COLO829 (cell line): ENCODE measurements around the gene GPRIN2.
"Not testable (repeated sequence)": the region's sequence is repeated elsewhere in the genome, so short reads cannot be mapped to it uniquely, and the experiment has no call there.

Source experiments
- DNase-seq: peaks from one replicate; pipeline ENCODE4 v3.0.0; 2012; ENCODE audit warnings: low spot score

GPRIN2 gene

GRCh38 chr10:46520381-46520780, 36.1 kb downstream of the GPRIN2 start:
- no peak for DNase-seq

DNA sequence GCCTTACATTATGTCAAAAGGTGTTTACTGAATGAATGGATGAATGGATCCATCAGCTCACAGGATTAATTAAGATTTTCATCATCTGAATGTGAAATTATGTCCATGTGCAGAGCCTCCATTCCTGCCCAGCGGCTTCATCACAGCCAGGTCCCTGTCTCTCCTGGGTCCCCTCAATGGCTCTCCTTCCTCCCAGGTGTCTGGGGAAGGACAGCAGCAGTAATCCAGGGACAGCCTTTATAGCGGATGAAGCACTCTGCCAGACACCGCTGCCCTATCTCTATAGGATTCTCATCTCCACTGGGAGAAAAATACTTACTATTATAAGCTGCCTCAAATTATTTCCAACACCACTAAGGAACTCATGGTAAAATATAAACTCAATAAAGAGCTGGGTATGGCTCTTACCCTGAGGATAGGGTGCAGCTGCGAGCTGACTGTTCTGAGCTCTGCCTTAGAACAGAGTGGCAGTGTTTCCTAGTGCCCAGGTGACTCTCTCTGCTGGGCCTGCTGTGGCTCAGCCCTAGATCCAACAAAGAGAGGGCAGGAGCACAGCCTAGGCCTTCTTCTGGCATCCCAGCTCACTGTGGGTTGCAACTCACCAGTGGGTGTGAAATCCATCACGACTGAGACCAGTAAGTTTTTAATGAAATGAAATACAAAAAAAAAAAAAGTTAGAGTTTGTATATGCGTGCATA, 38.3 kb downstream of the GPRIN2 start:
- no peak for DNase-seq

DNA sequence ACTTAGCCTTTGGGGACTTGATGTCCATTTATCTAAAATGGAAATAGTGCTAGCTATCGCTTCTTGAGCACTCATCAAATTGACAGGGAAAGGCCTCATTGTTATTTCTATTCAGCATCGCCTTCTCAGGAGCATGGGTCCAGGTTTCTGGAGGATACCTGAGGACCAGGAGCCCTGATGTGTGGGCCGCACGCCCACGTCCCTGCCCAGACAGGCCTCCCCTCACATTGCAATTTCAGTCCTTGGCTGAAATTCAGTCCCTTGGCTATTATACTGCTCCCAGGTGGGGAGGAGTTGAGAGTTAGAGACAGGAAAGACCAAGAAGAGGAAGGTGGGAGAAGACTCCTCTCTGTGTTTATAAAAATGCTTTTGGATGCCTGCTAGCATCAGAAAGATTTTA, 38.9 kb downstream of the GPRIN2 start:
- no peak for DNase-seq

DNA sequence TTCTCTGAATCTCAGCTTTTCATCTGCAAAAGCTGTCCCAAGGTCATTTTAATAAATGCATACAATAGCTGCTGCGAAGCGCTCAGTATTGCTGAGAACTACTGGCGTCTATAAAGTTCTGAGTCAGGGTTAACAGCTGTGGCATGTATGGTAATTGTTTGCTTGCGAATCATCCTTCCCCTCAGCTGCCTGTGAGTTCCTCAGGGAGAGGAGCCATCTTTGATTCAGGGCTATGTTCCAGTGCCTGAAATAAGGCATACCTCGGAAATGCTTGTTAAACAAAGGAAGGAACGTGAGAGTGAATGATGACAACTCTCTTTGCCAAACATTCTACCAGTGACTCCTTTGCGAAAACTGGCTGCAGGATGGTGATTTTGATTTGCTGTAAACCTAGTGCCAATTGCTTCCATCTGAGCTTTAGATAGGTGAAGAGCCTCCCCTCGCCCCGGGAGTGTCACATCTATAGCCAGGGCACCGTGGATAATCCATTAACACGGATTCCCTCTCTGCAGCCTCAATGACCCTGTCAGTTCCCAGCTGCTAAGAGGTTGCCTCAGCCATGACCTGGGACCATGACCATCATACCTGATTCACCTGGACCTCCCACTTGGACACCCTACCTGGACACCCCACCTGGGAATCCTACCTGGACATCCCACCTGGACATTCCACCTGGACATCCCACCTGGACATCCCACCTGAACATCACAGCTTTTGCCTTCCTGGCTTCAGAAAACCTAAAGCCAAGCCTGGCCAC, 39.6 kb downstream of the GPRIN2 start:
- no peak for DNase-seq

- no peak for DNase-seq
These were observed 40.7 kb downstream of the GPRIN2 start for GRCh38 chr10:46515793-46516192.

- no peak for DNase-seq
These were observed 41.1 kb downstream of the GPRIN2 start for GRCh38 chr10:46515366-46515765.

DNA sequence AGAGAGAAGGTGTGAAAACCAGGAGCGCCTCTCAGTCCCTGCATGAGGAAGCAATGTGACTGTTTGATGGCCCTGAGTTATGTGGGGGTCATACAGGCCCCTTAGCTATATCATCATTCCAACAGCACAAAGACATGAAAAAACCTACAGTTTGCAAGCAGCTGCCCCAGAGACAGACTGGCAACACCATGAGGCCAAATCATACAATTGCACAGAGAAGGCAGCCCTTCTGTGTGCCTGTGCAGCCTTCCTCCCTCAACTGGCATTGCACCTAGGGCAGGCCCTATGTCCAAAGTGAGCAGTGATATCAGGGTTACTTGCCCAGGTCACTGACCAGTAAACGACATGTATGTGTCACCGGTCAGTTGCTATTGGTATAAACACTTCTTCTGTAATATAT, 41.6 kb downstream of the GPRIN2 start:
- no peak for DNase-seq

GRCh38 chr10:46514431-46514861, 42.0 kb downstream of the GPRIN2 start:
- no peak for DNase-seq

DNA sequence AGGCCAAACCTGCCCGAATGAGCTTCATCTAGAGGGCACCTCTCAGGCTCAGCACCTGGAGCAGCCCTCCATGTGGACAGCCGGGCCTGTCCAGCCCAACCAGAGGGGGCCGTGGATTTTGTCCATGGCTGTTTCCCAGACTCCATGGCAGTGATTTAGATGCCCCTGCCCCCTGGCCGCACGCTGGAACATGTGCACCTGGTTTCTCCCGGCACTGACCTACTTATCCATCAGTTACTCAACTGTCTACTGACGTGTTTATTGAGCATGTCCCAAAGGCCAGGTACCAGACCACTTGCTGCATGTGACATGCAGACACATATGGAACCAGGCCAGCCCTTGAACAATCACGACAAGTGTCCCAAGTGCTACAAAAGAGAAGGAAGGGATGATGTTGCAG, 43.1 kb downstream of the GPRIN2 start:
- DNase-seq, result not testable (repeated sequence)

DNA sequence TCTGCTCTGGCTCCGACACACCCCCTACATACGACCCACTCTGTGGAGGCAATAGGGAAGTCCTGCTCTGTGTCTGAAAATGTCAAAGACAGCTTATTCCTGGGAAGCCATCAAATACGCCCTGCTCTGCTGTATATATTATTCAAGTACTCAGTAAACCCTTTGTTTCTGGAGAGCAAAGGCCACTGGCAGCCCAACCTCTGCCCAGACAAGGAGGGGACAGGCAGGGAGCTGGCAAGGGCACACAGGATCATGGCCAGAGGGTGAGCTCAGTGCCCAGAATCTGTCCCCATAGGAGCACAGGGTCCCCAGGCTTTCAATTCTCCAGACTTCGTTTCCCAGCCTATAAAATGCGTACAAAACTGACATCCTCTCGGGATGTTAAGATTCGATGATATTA, 43.7 kb downstream of the GPRIN2 start:
- not testable (repeated sequence) for DNase-seq

DNA sequence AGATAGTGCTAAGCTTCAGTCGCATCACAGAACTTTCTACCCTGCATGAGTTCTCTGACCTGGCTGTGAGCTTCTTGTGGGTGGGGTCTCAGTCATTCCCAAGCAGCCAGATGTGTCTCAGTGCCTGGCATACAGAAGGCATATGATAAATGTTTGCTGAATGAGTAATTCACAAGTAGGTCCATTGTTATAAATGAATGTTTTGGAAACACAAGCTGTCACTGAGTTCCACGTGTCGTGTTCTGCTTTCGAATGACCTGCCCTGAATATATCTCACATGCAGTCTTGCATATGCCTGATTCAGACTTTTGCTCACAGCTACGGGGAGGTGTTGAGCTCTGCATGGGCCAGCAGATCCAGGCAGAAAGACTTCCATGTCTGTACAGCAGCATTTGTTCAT, 44.5 kb downstream of the GPRIN2 start:
- DNase-seq, result not testable (repeated sequence)
